SW 1271 (cell line): ENCODE measurements around the gene PARP8.

Experiments
- DNase-seq, 2 experiments: peaks; one replicate each; lab custom pipeline; 2025; lab: John Stamatoyannopoulos, UW

Gene PARP8

DNA sequence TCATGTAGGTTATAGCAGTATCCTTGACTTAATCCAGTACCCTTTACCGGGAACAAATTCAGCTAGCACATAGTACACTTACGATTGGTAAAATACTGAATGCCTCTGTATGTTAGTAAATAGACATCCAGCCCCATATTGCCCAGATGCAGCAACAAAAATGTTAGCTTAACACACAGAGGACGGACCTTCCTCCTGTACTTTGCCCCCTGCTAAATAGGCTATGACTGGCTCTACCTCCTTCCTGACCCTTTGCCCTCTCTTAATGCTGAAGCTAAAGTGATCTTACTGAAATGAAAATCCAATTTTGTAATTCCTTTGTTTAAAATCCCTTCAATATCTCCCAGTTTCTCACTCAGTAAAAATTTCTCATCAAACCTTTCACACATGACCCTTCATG, 183.1 kb downstream of the PARP8 start:
- no peak for DNase-seq

DNA sequence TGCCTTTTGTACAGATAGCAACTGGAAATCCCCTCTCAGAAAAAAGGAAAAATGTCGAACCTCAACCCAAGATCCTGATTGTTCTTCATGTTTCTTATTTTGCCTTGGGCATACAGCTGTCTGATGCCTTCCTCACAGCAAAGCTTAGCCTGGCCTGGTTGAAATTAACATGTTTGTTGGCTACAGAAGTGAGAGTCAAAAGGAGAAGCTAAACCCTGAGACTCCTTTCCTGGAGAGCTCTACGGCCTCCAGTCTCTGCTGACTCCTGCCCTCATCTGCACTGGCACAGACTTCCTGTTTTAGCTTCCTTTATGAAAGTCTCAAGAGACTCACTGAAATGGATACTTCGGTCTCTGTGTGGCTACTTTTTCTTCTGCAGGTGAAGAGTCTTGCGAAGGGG, 186.7 kb downstream of the PARP8 start:
- DNase-seq = no peak

GRCh38 chr5:50854082-50854481, 187.6 kb downstream of the PARP8 start:
- DNase-seq = no peak

DNA sequence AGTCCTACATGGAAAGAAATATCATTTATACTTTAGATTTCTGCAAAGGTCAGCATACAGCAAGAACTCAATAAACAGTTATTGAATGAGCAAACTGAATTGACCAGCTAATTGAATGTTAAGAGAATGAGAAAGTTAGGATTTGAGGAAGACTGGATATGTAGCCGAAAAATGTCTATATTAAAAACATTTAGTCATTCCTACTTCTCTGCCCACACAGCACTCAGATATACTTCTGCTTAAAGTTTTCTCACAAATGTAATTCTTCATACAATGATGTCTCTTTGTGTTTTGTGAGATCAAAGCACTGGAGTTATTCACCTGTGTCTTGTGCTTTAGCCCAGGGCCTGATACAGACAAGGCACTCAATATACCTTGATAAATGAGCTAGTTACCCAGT, 188.6 kb downstream of the PARP8 start:
- no peak for DNase-seq

DNA sequence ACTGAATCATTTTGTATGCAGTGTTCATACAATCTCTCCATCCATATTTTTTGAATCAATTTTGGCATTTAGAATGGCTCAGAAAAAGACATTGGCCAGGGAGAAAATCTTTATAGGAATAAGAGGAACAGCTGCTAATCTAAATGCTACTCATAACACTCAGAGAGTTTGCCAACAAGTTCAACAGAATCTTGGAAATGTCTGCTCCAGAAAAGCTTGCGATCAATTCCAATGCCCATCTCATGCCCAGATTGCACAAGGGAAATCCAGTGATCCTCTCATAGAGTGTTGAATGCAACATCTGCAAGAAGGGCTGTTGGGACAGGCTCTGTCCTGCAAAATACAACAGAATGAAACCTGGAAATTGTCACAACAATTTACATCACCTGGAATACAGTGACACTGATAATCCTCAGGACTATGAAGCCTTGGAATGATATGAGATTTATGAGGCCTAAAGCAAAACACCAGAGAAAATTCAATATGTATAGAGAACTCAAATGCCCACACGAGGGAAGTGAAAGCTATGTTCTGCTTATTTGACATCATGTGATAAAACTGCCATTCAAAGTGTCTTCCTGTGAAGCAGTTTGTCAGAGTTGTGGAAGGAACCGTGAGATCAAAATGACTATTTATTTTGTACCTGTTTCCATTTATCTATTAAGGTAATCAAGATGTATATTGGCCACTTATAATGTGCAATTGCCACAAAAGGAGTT, 190.1 kb downstream of the PARP8 start:
- DNase-seq = no peak

GRCh38 chr5:50863534-50864170, 197.2 kb downstream of the PARP8 start:
- DNase-seq = no peak

- DNase-seq = no peak
Observed at GRCh38 chr5:50864466-50864865, 198.0 kb downstream of the PARP8 start.

- DNase-seq = no peak
Observed at GRCh38 chr5:50866415-50866814, 200.0 kb downstream of the PARP8 start.

DNA sequence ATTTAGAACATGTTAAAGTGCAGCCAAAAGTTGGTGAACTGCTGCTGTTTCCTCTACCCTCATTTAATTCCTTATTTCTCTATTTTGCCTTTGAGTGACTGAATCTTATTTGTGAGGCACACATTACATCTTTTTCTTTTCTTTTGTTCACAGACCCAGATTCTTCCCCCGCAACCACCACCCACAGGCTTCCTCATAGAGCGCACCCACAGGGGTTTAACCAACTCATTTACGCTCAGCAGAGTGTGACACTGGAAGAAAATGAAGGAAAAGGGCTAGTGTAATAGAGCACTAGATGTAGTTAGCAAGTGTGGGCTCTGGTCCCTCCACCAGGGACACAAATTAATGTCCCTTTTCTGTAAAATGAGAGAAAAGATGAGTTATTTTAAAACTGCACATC, 200.7 kb downstream of the PARP8 start:
- no peak for DNase-seq

- no peak for DNase-seq
Observed at GRCh38 chr5:50873595-50874277, 207.3 kb downstream of the PARP8 start.

GRCh38 chr5:50874306-50875001, 208.0 kb downstream of the PARP8 start:
- no peak for DNase-seq

- DNase-seq = no peak
Observed at GRCh38 chr5:50875002-50875344, 208.5 kb downstream of the PARP8 start.

DNA sequence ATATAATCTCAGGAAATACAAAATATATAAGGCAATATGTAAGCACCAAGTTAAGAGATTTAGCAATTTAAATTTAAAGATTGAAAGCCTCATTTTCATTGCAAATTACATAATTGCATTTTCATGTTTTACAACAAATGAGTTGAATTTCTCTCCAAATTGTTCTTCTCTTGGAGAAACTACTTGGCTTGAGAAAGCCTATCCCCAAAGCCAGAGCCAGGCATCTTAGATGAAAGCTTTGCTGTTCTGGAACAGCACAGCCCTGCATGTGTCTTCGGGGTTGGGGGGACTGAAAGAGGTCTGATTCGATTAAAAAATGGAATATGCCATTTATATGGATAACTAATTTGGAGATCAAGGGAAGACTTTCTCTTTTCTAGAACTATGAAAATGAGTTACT, 212.0 kb downstream of the PARP8 start:
- no peak for DNase-seq

DNA sequence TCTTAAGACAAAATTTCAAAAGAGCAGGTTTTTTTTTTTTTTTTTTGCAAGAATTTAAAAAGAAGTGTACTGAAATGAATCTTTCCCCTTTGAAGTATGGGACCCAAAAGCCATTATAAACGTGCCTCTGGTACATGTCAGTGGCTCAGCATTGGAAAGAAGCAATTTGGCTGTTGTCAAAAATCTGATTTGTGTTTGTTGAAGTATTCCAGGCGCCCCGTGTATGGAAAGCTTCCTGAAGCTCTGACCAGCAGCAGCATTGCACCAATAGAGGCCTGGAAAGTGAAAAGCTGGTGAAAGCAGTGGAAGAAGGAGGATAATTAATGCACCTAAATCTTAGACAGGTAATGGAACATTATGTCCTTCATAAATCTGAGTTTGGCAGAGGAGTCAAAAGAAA, 215.0 kb downstream of the PARP8 start:
- no peak for DNase-seq

DNA sequence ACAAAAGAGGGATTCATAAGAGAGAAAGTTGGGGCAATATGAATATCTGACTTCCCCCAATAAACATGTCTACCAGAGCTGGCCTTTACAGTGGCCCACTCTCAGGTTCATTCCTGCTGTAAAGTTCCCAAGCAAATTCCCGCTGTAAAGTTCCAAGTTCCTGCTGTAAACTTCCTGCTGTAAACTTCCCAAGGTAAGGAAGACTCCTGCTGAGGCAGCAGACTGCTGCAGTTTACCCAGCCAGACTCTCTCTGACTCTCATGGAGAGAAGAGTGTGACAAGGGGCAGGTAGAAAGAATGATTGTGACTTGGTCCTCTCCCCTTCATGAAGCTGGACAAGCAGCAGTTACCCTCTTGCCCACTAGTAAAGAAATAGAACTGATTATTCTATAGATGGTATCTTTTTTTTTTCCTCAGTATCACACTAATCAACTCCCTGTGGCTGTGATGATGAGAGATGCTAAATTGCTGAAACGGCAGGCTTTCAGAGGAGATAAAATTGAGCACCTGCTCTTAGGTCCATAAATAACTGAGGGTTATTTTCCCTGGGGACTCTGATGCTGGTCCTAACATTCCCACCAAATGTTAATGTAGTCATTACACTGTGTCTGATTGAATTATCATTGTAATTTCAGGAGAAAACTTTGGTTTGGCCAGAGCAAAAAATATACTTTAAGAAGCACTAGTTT, 220.4 kb downstream of the PARP8 start:
- DNase-seq = no peak

GRCh38 chr5:50887889-50888633, 221.6 kb downstream of the PARP8 start:
- DNase-seq = no peak

GRCh38 chr5:50888751-50889150, 222.3 kb downstream of the PARP8 start:
- no peak for DNase-seq

DNA sequence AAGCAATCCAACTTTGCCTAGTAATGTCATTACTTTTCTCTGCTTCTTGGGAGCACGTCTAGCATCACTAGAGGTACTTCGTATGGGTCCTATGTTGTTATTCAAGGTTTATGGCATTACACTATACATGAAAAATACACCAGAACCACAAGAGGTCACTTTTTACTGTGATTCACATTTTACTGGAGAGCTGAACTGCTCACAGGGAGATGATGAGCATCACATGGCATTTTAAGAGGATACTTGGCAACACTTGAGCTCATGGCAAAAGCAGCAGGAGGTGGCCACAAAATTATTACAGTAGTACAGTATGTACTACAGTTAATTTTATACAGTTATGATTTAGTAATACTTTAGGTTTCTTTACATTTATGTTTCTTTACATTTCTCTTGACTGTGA, 223.4 kb downstream of the PARP8 start:
- no peak for DNase-seq
